Stimulated activated memory B cell treated with anti-CD40 and anti-IgM and Interleukin-4, amounts not matched to agents 10 μg/mL and 1 μg/mL and 100 μg/mL, for 72 hours (primary cell): ENCODE data around the gene ACSS3.

Experiments
- ATAC-seq: fragments of 150-1000 bp; cut with Tn5 transposase; 2 replicates; pipeline ENCODE4 v1.10.0; 2021
- H3K27ac Mint-ChIP-seq: one replicate; pipeline ENCODE4 v1.8.0; 2022; ENCODE audit warnings: mild to moderate bottlenecking, mixed read lengths
- H3K27me3 Mint-ChIP-seq: one replicate; pipeline ENCODE4 v1.8.0; 2022; ENCODE audit warnings: mixed read lengths
- H3K36me3 Mint-ChIP-seq: one replicate; pipeline ENCODE4 v1.8.0; 2022; ENCODE audit warnings: mixed read lengths
- H3K4me1 Mint-ChIP-seq: one replicate; pipeline ENCODE4 v1.8.0; 2022; ENCODE audit warnings: mixed read lengths
- H3K4me3 Mint-ChIP-seq: one replicate; pipeline ENCODE4 v1.8.0; 2022; ENCODE audit warnings: mild to moderate bottlenecking, moderate library complexity, mixed read lengths
- H3K9me3 Mint-ChIP-seq: one replicate; pipeline ENCODE4 v1.8.0; 2022; ENCODE audit warnings: mixed read lengths

The ACSS3 gene

DNA sequence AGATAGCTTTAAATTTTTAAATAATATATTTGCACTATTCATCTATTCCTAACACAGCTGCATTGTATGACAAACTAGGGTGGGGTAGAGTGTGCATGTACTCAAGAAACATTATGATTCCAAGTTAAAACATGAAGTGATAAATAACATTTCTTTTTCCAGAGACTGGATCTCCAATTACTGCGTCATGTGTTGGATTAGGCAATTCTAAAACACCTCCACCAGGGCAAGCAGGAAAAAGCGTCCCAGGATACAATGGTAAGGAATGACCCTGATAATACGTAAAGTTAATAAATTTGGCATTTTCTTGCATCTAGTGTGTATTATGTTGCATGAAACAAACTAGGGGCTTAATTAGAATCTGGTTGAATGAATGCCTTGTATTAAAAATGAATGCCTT lies 138.9 kb downstream of the ACSS3 start:
- Mint-ChIP-seq H3K27me3 (no peaks in the 10 kb centered on the region), H3K27ac (no peak overlapping the region), H3K4me1 (no peaks in the 10 kb centered on the region), H3K36me3 (no peaks in the 10 kb centered on the region), H3K9me3 (peaks cover 5% of the 10 kb centered on the region), H3K4me3 (no peak overlapping the region)
- ATAC-seq, result no peak

DNA sequence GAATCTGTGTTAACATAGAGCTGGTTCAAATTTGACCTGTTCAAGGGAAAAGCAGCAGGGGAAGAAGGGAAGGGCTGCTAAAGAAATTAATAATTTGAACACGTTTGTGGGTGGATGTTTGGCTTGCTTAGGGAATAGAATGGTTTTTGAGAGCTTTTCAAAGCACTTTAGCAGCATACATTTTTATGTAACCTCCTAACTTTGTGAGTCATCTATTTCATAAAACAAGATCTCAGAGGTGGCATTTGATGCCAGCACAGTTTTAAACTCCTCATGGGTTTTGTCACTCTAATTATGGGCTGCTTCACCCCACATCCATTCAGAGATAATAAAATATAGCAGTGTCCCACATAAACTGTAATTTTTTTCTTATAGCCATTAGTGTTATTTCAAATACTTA lies 143.8 kb downstream of the ACSS3 start:
- H3K9me3 Mint-ChIP-seq, result peaks cover 2% of the 10 kb centered on the region
- no peak overlapping the region for H3K4me3 Mint-ChIP-seq
- H3K4me1 Mint-ChIP-seq, result no peaks in the 10 kb centered on the region
- no peak overlapping the region for H3K27ac Mint-ChIP-seq
- no peak for ATAC-seq
- H3K27me3 Mint-ChIP-seq, result no peaks in the 10 kb centered on the region
- no peaks in the 10 kb centered on the region for H3K36me3 Mint-ChIP-seq

DNA sequence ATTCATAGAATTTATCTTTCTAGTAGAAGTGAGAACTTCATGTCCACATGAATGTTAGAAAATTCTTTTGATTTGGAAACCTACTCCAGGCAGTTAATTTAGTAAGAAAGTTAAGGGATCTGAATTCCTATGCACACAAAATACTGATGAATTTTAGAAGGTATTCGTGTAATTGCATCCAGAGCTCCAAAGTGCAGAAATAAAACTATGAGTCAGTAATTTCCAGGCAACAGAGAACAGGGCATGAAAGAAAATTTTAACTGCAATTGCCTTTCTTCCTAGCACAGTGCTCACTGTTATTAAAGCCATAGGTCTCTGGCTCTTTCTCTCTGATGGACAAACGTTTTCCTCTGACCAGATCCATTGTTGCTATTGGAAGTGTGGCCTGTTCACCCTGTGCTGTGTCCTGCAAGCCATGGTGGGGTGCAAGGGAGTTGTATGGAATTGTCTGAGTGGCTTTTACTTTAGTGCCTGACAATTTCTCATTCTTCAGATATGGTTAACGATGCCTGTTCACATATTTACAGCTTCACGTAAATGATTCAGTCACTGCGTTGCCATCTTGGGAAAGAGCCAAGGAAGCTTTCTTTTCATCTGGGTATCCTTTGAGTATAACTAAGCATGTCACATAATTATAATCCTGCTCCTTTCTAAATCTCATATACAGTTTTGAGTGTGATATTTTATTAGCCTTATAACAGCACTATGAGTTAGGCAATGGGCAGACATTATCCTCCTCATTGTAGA lies 145.1 kb downstream of the ACSS3 start:
- Mint-ChIP-seq H3K4me1 (no peaks in the 10 kb centered on the region), H3K36me3 (no peaks in the 10 kb centered on the region), H3K27me3 (no peaks in the 10 kb centered on the region), H3K9me3 (peaks cover 3% of the 10 kb centered on the region), H3K27ac (no peak overlapping the region), H3K4me3 (no peak overlapping the region)
- no peak for ATAC-seq

DNA sequence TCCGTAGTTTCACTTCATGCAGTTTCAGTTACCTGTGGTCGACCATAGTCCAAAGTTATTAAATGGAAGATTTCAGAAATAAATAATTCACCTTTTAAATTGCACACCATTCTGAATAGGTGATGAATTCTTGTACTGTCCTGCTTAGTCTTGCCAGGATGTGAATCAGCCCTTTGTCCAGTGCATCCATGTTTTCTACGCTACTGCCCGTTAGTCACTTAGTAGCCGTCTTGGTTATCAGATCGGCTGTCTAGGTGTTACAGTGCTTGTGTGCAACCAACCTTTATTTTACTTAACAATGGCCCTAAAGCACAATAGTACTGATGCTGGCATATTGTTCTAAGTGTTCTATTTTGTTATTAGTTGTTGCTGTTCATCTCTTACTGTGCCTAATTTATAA lies 146.7 kb downstream of the ACSS3 start:
- Mint-ChIP-seq H3K9me3 (peaks cover 3% of the 10 kb centered on the region), H3K36me3 (no peaks in the 10 kb centered on the region), H3K4me3 (no peak overlapping the region), H3K4me1 (no peaks in the 10 kb centered on the region), H3K27me3 (no peaks in the 10 kb centered on the region), H3K27ac (no peak overlapping the region)
- no peak for ATAC-seq

GRCh38 chr12:81229759-81230158 lies 151.9 kb downstream of the ACSS3 start:
- no peak for ATAC-seq
- no peaks in the 10 kb centered on the region for H3K27me3 Mint-ChIP-seq

DNA sequence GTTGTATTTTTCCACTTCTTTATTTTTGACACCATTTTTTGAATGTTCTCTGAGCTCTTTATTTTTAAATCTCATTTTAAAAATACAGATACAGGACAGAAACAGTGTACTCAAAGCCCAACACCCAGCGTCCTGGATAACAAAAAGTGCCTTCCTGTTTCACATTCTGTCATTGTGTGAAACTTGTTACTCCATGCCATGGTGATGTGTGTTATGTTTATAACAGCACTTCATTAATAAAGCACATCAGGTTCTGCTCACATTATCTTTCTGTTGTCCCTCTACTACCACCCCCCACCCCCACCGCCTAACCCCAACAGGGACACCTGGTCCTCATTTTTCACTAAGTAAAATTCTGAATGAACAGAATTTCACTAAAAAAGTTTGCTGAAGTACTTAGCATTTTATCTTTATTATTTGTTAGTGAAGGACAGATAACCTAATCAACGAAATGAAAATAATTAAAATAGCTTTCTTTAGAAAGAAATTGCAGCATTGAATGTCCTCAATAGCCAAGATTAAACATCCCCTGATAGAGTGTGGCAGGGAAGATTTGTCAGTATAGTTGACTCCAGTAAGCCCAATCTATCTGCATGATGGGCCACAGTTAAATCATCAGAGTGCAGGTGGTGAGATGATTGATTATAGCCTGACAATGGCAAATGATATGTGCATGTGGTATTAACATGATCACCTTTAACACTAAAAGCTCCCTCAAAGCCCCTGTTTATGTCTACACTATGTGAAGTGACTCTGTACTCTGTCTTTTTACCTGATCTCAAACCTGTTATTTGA lies 153.9 kb downstream of the ACSS3 start:
- Mint-ChIP-seq H3K4me1 (no peaks in the 10 kb centered on the region), H3K27me3 (no peaks in the 10 kb centered on the region), H3K36me3 (no peaks in the 10 kb centered on the region), H3K9me3 (peaks cover 3% of the 10 kb centered on the region), H3K4me3 (no peak overlapping the region), H3K27ac (no peak overlapping the region)
- no peak for ATAC-seq

More at GRCh38 chr12:81229759-81230158, 151.9 kb downstream of the ACSS3 start:
- Mint-ChIP-seq H3K4me1 (no peaks in the 10 kb centered on the region), H3K36me3 (no peaks in the 10 kb centered on the region), H3K27ac (no peak overlapping the region), H3K4me3 (no peak overlapping the region), H3K9me3 (peaks cover 3% of the 10 kb centered on the region)

DNA sequence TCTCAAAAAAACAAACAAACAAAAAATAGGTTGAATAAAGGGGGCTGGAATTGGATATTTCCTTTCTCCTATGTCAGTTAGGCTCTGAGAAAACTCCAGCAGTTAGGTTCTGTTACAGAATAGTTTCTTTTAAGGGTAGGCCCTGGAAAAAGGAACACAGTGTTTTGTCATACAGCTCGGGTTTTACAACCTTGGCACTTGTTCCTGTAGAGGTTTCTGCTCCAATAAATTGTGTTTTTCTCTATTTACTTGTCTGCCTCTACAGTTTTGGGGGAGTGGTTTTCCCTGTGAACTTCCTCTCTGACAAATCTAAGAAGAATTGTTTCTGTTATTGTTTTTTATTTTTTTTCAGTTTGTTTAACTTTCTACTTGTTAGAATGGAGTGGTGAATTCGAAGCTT lies 167.6 kb downstream of the ACSS3 start:
- H3K27ac Mint-ChIP-seq, result no peak overlapping the region
- no peak overlapping the region for H3K4me3 Mint-ChIP-seq
- H3K4me1 Mint-ChIP-seq, result no peaks in the 10 kb centered on the region
- H3K36me3 Mint-ChIP-seq, result no peaks in the 10 kb centered on the region
- H3K9me3 Mint-ChIP-seq, result peaks cover 6% of the 10 kb centered on the region
- H3K27me3 Mint-ChIP-seq, result no peaks in the 10 kb centered on the region
- no peak for ATAC-seq

DNA sequence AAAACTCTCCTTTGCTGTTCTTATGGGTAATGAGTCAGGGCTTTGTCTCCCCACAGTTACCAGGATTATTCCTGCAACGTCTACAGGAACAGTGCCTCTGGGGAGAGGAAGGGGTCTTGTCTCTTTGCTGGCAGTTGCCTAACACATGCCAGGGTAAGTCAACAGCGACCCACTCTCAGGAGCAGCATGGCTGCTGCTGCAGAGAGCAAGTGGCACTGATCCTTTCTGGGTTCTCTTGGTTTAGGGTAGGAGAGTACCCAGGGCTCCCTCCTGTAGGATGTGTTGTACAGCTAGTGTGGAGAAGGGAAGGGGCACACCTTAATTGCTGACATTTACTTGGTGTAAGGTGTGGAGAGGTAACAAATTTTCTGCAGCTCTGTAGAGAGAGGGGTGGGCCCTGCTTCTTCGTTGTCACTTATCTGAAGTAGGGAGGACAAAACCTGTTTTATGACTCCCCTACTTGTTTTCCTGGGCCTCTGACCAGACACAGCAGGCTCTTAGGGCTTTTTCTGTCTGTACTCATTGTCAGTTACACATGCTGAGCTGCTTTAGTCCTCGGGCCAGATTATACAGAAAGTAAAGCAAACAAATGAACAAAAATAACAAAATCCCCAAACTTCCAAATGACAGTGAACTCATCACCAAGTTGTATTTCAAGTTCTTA lies 168.2 kb downstream of the ACSS3 start:
- H3K9me3 Mint-ChIP-seq, result peaks cover 6% of the 10 kb centered on the region
- no peak for ATAC-seq
- no peaks in the 10 kb centered on the region for H3K36me3 Mint-ChIP-seq
- no peak overlapping the region for H3K4me3 Mint-ChIP-seq
- no peaks in the 10 kb centered on the region for H3K4me1 Mint-ChIP-seq
- no peak overlapping the region for H3K27ac Mint-ChIP-seq
- no peaks in the 10 kb centered on the region for H3K27me3 Mint-ChIP-seq

- Mint-ChIP-seq H3K27ac (no peak overlapping the region), H3K36me3 (no peaks in the 10 kb centered on the region), H3K9me3 (no peaks in the 10 kb centered on the region), H3K27me3 (no peaks in the 10 kb centered on the region), H3K4me3 (no peak overlapping the region), H3K4me1 (no peaks in the 10 kb centered on the region)
- no peak for ATAC-seq
Observed at GRCh38 chr12:81249976-81250375, 172.1 kb downstream of the ACSS3 start.

DNA sequence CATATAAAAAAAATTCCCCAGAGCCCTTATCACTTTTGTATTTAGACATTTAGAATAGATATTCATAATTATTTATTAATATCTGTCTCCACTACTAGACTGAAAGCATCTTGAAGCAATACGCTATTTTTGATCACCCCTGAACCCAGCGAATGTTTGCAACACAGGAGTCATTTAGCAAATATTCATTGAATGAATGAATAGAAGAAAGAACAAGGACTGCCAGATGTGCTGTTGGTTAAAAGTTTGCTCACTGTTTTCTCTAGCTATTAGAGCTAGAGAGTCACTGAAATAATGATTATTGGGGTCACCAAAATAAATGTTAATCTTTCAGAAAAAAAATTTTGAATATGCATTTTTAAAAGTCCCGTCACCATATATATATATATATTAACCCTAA lies 174.3 kb downstream of the ACSS3 start:
- no peaks in the 10 kb centered on the region for H3K27me3 Mint-ChIP-seq
- H3K36me3 Mint-ChIP-seq, result no peaks in the 10 kb centered on the region
- no peak for ATAC-seq
- H3K9me3 Mint-ChIP-seq, result no peaks in the 10 kb centered on the region
- no peak overlapping the region for H3K27ac Mint-ChIP-seq
- no peaks in the 10 kb centered on the region for H3K4me1 Mint-ChIP-seq
- H3K4me3 Mint-ChIP-seq, result no peak overlapping the region

DNA sequence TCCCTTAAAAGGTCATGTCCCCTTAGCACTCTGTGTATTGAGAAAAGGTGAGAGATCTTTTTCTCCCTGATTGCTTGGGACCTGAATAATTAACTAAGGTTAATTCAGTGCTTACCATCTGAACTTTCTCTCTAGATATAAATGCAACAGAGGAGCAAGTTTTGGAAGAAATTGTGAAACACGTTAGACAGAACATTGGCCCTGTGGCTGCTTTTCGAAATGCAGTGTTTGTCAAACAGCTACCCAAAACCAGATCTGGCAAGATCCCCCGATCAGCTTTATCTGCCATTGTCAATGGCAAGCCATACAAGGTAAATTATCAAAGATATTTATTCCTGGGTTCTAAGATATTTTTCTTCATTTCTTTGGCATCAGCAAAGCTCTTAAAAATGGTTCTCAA lies 175.5 kb downstream of the ACSS3 start:
- Mint-ChIP-seq H3K9me3 (no peaks in the 10 kb centered on the region), H3K36me3 (no peaks in the 10 kb centered on the region), H3K27ac (no peak overlapping the region), H3K4me3 (no peak overlapping the region), H3K27me3 (no peaks in the 10 kb centered on the region), H3K4me1 (no peaks in the 10 kb centered on the region)
- ATAC-seq, result no peak

GRCh38 chr12:81255456-81255855 lies 177.6 kb downstream of the ACSS3 start:
- no peaks in the 10 kb centered on the region for H3K4me1 Mint-ChIP-seq
- H3K27ac Mint-ChIP-seq, result no peak overlapping the region

DNA sequence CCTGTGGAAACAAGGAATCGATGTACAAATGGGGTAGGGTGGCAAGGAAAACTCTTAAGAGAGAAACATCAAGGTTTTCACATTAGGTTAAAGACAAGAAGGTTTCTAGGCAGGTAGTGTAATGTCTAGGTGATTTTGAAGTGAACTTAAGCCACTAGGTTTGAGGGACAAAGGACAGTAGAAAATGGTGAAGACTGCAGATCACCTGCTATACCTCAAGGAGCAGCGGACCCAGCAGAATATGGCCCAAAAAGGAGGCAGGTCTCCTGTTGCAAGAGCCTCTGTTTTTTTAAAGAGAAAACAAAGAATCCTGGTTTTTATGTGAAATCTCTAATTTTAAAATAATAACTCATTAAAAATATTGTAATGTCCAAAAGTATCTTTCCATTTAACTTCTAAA lies 178.1 kb downstream of the ACSS3 start:
- ATAC-seq, result no peak
- Mint-ChIP-seq H3K27me3 (no peaks in the 10 kb centered on the region), H3K4me1 (no peaks in the 10 kb centered on the region), H3K27ac (no peak overlapping the region), H3K36me3 (no peaks in the 10 kb centered on the region), H3K4me3 (no peak overlapping the region), H3K9me3 (no peaks in the 10 kb centered on the region)

More at GRCh38 chr12:81255456-81255855, 177.6 kb downstream of the ACSS3 start:
- H3K9me3 Mint-ChIP-seq, result no peaks in the 10 kb centered on the region
- H3K4me3 Mint-ChIP-seq, result no peak overlapping the region
- no peaks in the 10 kb centered on the region for H3K27me3 Mint-ChIP-seq
- ATAC-seq, result no peak
- no peaks in the 10 kb centered on the region for H3K36me3 Mint-ChIP-seq

- Mint-ChIP-seq H3K27ac (no peak overlapping the region), H3K9me3 (no peaks in the 10 kb centered on the region), H3K4me3 (no peak overlapping the region), H3K27me3 (no peaks in the 10 kb centered on the region), H3K36me3 (no peaks in the 10 kb centered on the region), H3K4me1 (no peaks in the 10 kb centered on the region)
- ATAC-seq, result no peak
Observed at GRCh38 chr12:81257947-81258551, 180.2 kb downstream of the ACSS3 start.

- H3K9me3 Mint-ChIP-seq, result no peaks in the 10 kb centered on the region
- no peak overlapping the region for H3K27ac Mint-ChIP-seq
- no peaks in the 10 kb centered on the region for H3K27me3 Mint-ChIP-seq
- no peaks in the 10 kb centered on the region for H3K4me1 Mint-ChIP-seq
- no peak overlapping the region for H3K4me3 Mint-ChIP-seq
- no peak for ATAC-seq
- no peaks in the 10 kb centered on the region for H3K36me3 Mint-ChIP-seq
Observed at GRCh38 chr12:81259360-81259759, 181.5 kb downstream of the ACSS3 start.
